A673 (cell line): ENCODE results near the gene LRRC47. TPM values are rescaled to one million over a fixed set of nuclear protein-coding genes. Genes with fewer than 3 reads are reported as not detected.

ENCODE experiments used
- BruUV-seq: library from RNA; stranded (reverse); fragments of 400-500 nt; replicated peaks from 2 replicates; lab custom pipeline; 2021; lab: Mats Ljungman, UMichigan
- CTCF ChIA-PET: fragments of 300-600 bp; sonication (Branson Sonifier 250); formaldehyde crosslinking; loops from one replicate; lab custom pipeline; 2022; ENCODE audit warnings: antibody characterized with exemption; lab: Charles Lee
- POLR2A ChIA-PET: fragments of 300-600 bp; sonication (Branson Sonifier 250); formaldehyde crosslinking; loops from one replicate; lab custom pipeline; 2022; ENCODE audit warnings: antibody characterized with exemption; ENCODE audit not compliant: low non-redundant PET; lab: Charles Lee
- DNase-seq: peaks from one replicate; pipeline ENCODE4 v3.0.0-alpha.2; 2015; ENCODE audit warnings: low spot score
- H3K27ac ChIP-seq: fragments of 200-600 bp; sonication (generic); 2 replicates; pipeline ENCODE4 v1.5.1; 2016; ENCODE audit warnings: mixed run types, low read depth, mild to moderate bottlenecking, mixed read lengths, antibody characterized with exemption, low read length; ENCODE audit not compliant: poor library complexity, severe bottlenecking
- H3K27me3 ChIP-seq: fragments of 200-600 bp; sonication (generic); replicated peaks from 2 replicates; pipeline ENCODE4 v1.6.1; 2017; ENCODE audit warnings: mixed run types, low read depth, mild to moderate bottlenecking, mixed read lengths, antibody characterized with exemption, low read length; ENCODE audit not compliant: insufficient read depth, poor library complexity
- H3K36me3 ChIP-seq: fragments of 200-600 bp; sonication (generic); 2 replicates; pipeline ENCODE4 v1.6.1; 2016; ENCODE audit warnings: mixed run types, mild to moderate bottlenecking, mixed read lengths, antibody characterized with exemption, low read length; ENCODE audit not compliant: insufficient read depth, poor library complexity, severe bottlenecking
- H3K4me1 ChIP-seq: fragments of 200-600 bp; sonication (generic); 2 replicates; pipeline ENCODE4 v1.6.1; 2017; ENCODE audit warnings: mixed run types, mild to moderate bottlenecking, mixed read lengths, antibody characterized with exemption, low read length; ENCODE audit not compliant: insufficient read depth, poor library complexity, severe bottlenecking
- H3K4me3 ChIP-seq: fragments of 200-600 bp; sonication (generic); 2 replicates; pipeline ENCODE4 v1.5.1; 2016; ENCODE audit warnings: low read depth, mixed run types, mild to moderate bottlenecking, mixed read lengths, low read length; ENCODE audit not compliant: poor library complexity, severe bottlenecking
- H3K9me3 ChIP-seq: fragments of 200-600 bp; sonication (generic); 2 replicates; pipeline ENCODE4 v1.6.1; 2016; ENCODE audit warnings: mixed run types, low read depth, mild to moderate bottlenecking, mixed read lengths, antibody characterized with exemption, low read length; ENCODE audit not compliant: poor library complexity, severe bottlenecking
- EZH2 ChIP-seq: fragments of 200-600 bp; sonication (generic); IDR thresholded peaks from 2 replicates; pipeline ENCODE4 v1.6.1; 2017; ENCODE audit warnings: borderline replicate concordance, low read depth, mild to moderate bottlenecking, mixed read lengths, antibody characterized with exemption, low read length; ENCODE audit not compliant: poor library complexity, severe bottlenecking
- intact Hi-C: fragments of 100-400 bp; cut with micrococcal nuclease; formaldehyde crosslinking; loops from one replicate; pipeline ENCODE4 v1.10.0; 2022; ENCODE audit not compliant: unreplicated experiment
- total RNA-seq: library from RNA; stranded (reverse); gene quantifications from 2 replicates; pipeline ENCODE4 v1.2.3, GENCODE V29; 2021
- TF ChIP-seq, protein P1 (sequence below): fragments of 300-800, 200-600 bp; sonication (generic); conservative IDR thresholded peaks from 2 replicates; pipeline ENCODE4 v1.5.1; 2017; ENCODE audit warnings: low read depth, mild to moderate bottlenecking, antibody characterized with exemption, low read length, moderate library complexity, mixed read lengths

LRRC47 gene
- total RNA-seq, 1 experiment from 2014 or later = 86.7 TPM

DNA sequence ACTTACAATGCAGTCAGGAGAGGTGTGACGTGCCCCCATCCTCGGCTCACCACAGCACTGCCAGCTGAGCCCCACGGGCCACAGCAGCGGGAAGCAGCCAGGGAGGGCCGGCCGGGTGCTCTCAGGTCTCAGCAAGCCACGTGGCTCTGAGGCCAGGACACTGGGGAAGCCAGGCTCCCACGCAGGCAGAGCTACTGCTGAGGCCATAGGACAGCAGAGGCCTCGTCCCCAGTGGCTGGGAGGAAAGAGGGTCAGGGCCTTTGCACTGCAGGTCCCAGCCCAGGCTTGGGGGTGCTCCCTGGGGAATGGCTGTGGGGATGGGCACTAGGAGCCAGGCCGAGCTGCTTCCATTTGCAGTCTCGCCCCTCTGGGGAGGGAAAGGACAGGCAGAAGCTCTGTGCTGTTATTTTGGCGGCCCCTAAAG lies 5.8 kb downstream of the LRRC47 start:
- Histone ChIP-seq H3K9me3 (no peaks in the 10 kb centered on the region), H3K4me3 (no peak overlapping the region), H3K27me3 (no peaks in the 10 kb centered on the region), H3K27ac (no peak overlapping the region), H3K4me1 (peaks cover 16% of the 10 kb centered on the region), H3K36me3 (peaks cover 13% of the 10 kb centered on the region)
- POLR2A ChIA-PET = no interaction called here
- no peak for TF ChIP-seq EZH2
- TF ChIP-seq, protein P1, sequence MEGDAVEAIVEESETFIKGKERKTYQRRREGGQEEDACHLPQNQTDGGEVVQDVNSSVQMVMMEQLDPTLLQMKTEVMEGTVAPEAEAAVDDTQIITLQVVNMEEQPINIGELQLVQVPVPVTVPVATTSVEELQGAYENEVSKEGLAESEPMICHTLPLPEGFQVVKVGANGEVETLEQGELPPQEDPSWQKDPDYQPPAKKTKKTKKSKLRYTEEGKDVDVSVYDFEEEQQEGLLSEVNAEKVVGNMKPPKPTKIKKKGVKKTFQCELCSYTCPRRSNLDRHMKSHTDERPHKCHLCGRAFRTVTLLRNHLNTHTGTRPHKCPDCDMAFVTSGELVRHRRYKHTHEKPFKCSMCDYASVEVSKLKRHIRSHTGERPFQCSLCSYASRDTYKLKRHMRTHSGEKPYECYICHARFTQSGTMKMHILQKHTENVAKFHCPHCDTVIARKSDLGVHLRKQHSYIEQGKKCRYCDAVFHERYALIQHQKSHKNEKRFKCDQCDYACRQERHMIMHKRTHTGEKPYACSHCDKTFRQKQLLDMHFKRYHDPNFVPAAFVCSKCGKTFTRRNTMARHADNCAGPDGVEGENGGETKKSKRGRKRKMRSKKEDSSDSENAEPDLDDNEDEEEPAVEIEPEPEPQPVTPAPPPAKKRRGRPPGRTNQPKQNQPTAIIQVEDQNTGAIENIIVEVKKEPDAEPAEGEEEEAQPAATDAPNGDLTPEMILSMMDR = no peak
- intact Hi-C loops = no loop called here
- no TSS peak for BruUV-seq
- no peak for DNase-seq
- CTCF ChIA-PET = no interaction called here

DNA sequence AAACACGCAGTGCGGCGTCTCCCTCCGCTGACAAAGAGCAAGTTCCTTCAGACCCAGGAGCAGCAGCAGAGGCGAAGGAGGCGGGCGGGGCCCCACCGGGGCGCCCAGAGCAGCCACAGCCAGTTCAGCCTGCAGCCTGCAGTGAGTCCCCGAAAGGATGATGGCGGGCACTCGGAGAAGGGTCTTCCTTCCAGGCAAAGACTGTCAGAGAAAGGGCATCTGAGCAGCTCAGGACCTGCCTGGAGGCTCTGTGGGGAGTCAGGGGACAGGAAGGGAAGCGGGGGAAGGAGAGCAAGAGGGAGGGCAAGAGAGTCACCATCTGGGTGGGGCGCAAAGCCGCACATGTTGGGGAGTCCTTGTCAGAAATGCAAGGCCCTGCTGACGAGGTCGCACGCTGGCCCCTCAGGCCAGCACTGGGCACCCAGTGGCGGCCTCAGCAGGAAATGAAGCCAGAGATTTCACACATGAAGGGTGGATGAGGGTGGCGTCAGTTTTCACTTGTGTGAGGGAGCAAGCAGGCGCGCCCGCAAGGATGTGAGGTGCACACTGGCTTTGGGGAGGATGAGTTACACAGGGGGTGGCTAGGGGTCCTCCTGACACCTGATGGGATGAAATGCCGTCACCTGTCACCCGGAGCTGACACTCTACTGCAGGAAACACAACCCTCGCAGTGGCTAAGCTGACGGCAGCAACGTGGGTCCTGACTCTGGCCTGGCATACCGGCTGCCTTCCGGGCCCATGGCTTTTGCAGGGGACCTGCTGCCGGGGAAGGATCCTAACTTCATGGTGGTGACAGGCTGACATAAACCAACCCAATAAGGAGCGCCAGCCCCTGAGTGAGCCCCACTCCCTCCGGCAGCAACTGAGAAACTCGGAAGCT lies 6.6 kb downstream of the LRRC47 start:
- no peak for TF ChIP-seq EZH2
- TF ChIP-seq, protein P1 = no peak
- no peak for DNase-seq
- H3K27ac ChIP-seq = no peak overlapping the region
- no peaks in the 10 kb centered on the region for H3K9me3 ChIP-seq
- H3K36me3 ChIP-seq = peaks cover 17% of the 10 kb centered on the region
- BruUV-seq = no TSS peak
- CTCF ChIA-PET = no interaction called here
- H3K4me3 ChIP-seq = no peak overlapping the region
- H3K4me1 ChIP-seq = peaks cover 10% of the 10 kb centered on the region
- POLR2A ChIA-PET = no interaction called here
- intact Hi-C loops = no loop called here
- no peaks in the 10 kb centered on the region for H3K27me3 ChIP-seq

DNA sequence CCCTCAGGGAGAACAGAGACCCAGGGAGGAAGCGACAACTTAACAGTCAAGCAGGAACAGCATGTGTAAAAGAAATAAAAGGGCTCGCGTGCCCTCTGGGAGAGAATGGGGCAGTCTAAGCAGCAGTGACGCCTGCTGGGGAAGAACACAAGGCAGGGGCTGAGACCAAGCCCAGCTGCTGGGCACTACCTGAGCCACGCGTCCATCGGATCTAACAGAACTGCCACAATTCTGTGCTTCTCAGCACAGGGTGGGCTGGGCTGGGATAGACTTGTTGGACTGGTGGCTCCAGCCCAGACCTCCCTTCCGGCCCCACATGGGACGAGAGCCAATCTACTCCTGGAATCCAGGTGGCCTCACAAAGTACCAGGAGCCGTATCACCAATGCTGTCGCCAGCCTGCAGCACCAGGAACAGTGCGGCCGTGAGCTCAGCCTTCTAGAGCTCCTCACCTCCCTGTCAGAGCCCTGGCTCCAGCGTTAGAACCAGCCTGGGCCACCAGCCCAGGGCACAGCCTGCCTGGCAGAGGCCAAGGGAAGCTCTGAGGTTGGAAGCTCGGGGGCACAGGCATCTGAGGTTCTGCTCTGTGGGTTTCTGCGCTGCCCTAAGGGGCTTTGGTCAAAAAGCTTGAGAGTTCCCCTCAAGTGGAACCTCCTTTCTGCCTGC lies 7.4 kb downstream of the LRRC47 start:
- ChIA-PET POLR2A (no interaction called here), CTCF (interaction anchor here (0.6 kb wide), 1 partner anchor 1496 kb away, joined by 4 read pairs; no protein-coding TSS in a partner anchor)
- TF ChIP-seq, protein P1 = no peak
- TF ChIP-seq EZH2 = no peak
- intact Hi-C loops = no loop called here
- H3K27ac ChIP-seq = no peak overlapping the region
- peaks cover 3% of the 10 kb centered on the region for H3K4me1 ChIP-seq
- no peak overlapping the region for H3K4me3 ChIP-seq
- no peak for DNase-seq
- no peaks in the 10 kb centered on the region for H3K27me3 ChIP-seq
- no peaks in the 10 kb centered on the region for H3K9me3 ChIP-seq
- no TSS peak for BruUV-seq
- H3K36me3 ChIP-seq = peaks cover 25% of the 10 kb centered on the region
